ENCODE measurements around the gene UQCR10. TPM values are rescaled to one million over a fixed set of nuclear protein-coding genes. Genes with fewer than 3 reads are reported as not detected.

The UQCR10 gene
- total RNA-seq, 1 experiment from 2014 or later: 119 TPM

GRCh38 chr22:29780748-29781676 lies 13.8 kb downstream of the UQCR10 start:
- 0 out of 2 replicates have a peak overlapping the region, but pooled peaks have one; percentile 8 for H3K9ac ChIP-seq (ENCODE audit: low read length)
- H3K4me1 ChIP-seq (ENCODE audit: control insufficient read depth in 1 of 2, insufficient read depth in 2 of 2, low read length in 2 of 2): peaks cover 11 to 38% of the 10 kb centered on the region in 2 experiments
- peak overlapping the region; percentile 43 for H3K4me2 ChIP-seq (ENCODE audit: low read length)

More at GRCh38 chr22:29780748-29781676, 13.8 kb downstream of the UQCR10 start:
- no peaks in the 10 kb centered on the region for H3K36me3 ChIP-seq (ENCODE audit: control insufficient read depth in 1 of 2, insufficient read depth in 2 of 2, low read length in 2 of 2)
- TF ChIP-seq RAD21 (IDR thresholded peaks at IDR 0.05; ENCODE audit: low read depth): no peak
- no peak for TF ChIP-seq YY1 (IDR thresholded peaks at IDR 0.05; ENCODE audit: extremely low read depth, insufficient replicate concordance, low read depth, low read length)
- no peak for TF ChIP-seq EZH2 (IDR thresholded peaks at IDR 0.05)
- TF ChIP-seq CEBPB (IDR thresholded peaks at IDR 0.05; ENCODE audit: low read depth): no peak
- TF ChIP-seq, protein P1, sequence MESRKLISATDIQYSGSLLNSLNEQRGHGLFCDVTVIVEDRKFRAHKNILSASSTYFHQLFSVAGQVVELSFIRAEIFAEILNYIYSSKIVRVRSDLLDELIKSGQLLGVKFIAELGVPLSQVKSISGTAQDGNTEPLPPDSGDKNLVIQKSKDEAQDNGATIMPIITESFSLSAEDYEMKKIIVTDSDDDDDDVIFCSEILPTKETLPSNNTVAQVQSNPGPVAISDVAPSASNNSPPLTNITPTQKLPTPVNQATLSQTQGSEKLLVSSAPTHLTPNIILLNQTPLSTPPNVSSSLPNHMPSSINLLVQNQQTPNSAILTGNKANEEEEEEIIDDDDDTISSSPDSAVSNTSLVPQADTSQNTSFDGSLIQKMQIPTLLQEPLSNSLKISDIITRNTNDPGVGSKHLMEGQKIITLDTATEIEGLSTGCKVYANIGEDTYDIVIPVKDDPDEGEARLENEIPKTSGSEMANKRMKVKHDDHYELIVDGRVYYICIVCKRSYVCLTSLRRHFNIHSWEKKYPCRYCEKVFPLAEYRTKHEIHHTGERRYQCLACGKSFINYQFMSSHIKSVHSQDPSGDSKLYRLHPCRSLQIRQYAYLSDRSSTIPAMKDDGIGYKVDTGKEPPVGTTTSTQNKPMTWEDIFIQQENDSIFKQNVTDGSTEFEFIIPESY (IDR thresholded peaks at IDR 0.05; ENCODE audit: extremely low read depth, insufficient replicate concordance, low read length): no peak
- TF ChIP-seq, protein P2, sequence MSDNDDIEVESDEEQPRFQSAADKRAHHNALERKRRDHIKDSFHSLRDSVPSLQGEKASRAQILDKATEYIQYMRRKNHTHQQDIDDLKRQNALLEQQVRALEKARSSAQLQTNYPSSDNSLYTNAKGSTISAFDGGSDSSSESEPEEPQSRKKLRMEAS (IDR thresholded peaks at IDR 0.05): no peak
- no peak for TF ChIP-seq EGR1 (IDR thresholded peaks at IDR 0.05; ENCODE audit: low read depth)
- no peak for TF ChIP-seq FOSL1 (IDR thresholded peaks at IDR 0.05; ENCODE audit: low read depth)
- no peak for TF ChIP-seq SRF (IDR thresholded peaks at IDR 0.05; ENCODE audit: low read depth)
- no peak for TF ChIP-seq ELF1 (IDR thresholded peaks at IDR 0.05; ENCODE audit: borderline replicate concordance, low read depth)
- no peaks in the 10 kb centered on the region for H3K9me2 ChIP-seq (ENCODE audit: insufficient read depth)
- RAD21 ChIA-PET (ENCODE audit: low non-redundant PET in 1 of 2, low total read pairs in 2 of 2, uncharacterized antibody in 2 of 2, unreplicated experiment in 2 of 2): no interaction called here
- no peak overlapping the region for H3K27ac ChIP-seq (ENCODE audit: low read depth, low read length)
- H3K4me3 ChIP-seq (replicated peaks in 1 of 2; ENCODE audit: low read depth in 1 of 2, low read length in 2 of 2): no peak overlapping the region
- H3K27me3 ChIP-seq (ENCODE audit: insufficient read depth, low read length): no peaks in the 10 kb centered on the region
- ATAC-seq: peak; percentile 37
- H2AFZ ChIP-seq (ENCODE audit: low read depth, low read length, poor library complexity, severe bottlenecking): no peak overlapping the region
- CTCF ChIA-PET: interaction anchor here (0.7 kb wide), 1 partner anchor 8 kb away, joined by 3 read pairs; no protein-coding TSS in a partner anchor
- POLR2A ChIA-PET: interaction anchor here (0.7 kb wide), 1 partner anchor 11 kb away, joined by 3 read pairs; no protein-coding TSS in a partner anchor
- H3K79me2 ChIP-seq (ENCODE audit: insufficient read depth, low read length): no peaks in the 10 kb centered on the region
- no peaks in the 10 kb centered on the region for H3K9me3 ChIP-seq (ENCODE audit: control insufficient read depth in 1 of 2, insufficient read depth in 1 of 2, low read depth in 1 of 2, low read length in 2 of 2)
- H4K20me1 ChIP-seq (ENCODE audit: insufficient read depth): no peaks in the 10 kb centered on the region
- intact Hi-C loops (cut with micrococcal nuclease): no loop called here
- BruUV-seq (replicated peaks): no TSS peak
- no peak for DNase-seq (ENCODE audit: low read depth, low spot score)

Measured in HCT116 (cell line).